ENCODE data around the gene ASB12.

ASB12 gene

GRCh38 chrX:64186974-64187761 lies 43.2 kb downstream of the ASB12 start:
- DNase-seq (ENCODE audit: low read depth), result no peak

GRCh38 chrX:64184396-64184795 lies 46.0 kb downstream of the ASB12 start:
- DNase-seq (ENCODE audit: low read depth), result no peak

- DNase-seq (ENCODE audit: low read depth), result no peak
These were observed 48.2 kb downstream of the ASB12 start for GRCh38 chrX:64182208-64182607.

- DNase-seq (ENCODE audit: low read depth), result no peak
These were observed 53.5 kb downstream of the ASB12 start for GRCh38 chrX:64176876-64177275.

Data from T-helper 22 cell (primary cell).